ENCODE results near the gene MT1F. TPM values are rescaled to one million over a fixed set of nuclear protein-coding genes. Genes with fewer than 3 reads are reported as not detected.

Gene MT1F
- total RNA-seq, 1 experiment from 2014 or later = 27.3 TPM

- Histone ChIP-seq H2AFZ (ENCODE audit: low read length) (no peak overlapping the region), H3K4me1 (ENCODE audit: insufficient read depth, low read length) (peaks cover 18% of the 10 kb centered on the region; the same call in 1 of the 2 replicates), H3K4me3 (ENCODE audit: low read length) (no peak overlapping the region), H3K9ac (ENCODE audit: low read length) (no peak overlapping the region), H3K36me3 (ENCODE audit: low read depth, low read length) (no peaks in the 10 kb centered on the region), H3K79me2 (ENCODE audit: low read length) (peaks cover 8% of the 10 kb centered on the region; the same call in 1 of the 2 replicates), H3K9me3 (ENCODE audit: low read length) (no peaks in the 10 kb centered on the region), H3K9me2 (replicated peaks; ENCODE audit: low read length) (no peaks in the 10 kb centered on the region), H3K27me3 (ENCODE audit: low read length) (no peaks in the 10 kb centered on the region), H3F3A (ENCODE audit: low read length, unreplicated experiment) (no peaks in the 10 kb centered on the region), H3K27ac (ENCODE audit: low read length) (no peak overlapping the region), H3K4me2 (ENCODE audit: low read length) (no peak overlapping the region), H4K20me1 (ENCODE audit: low read length) (no peaks in the 10 kb centered on the region)
- BruUV-seq (replicated peaks) = no TSS peak
- TF ChIP-seq EZH2 (IDR thresholded peaks at IDR 0.05; ENCODE audit: low read length, unreplicated experiment) (no peak), CTCF (conservative IDR thresholded peaks at IDR 0.05; ENCODE audit: low read depth, low read length) (no peak), EZH2phosphoT487 (IDR thresholded peaks at IDR 0.05; ENCODE audit: borderline replicate concordance, low read length) (no peak)
- intact Hi-C loops (cut with micrococcal nuclease) = no loop called here
- ATAC-seq (no peak), DNase-seq (no peak)
- CTCF ChIA-PET = no interaction called here
- POLR2A ChIA-PET (ENCODE audit: unreplicated experiment) = no interaction called here
These were observed 29.0 kb downstream of the MT1F start for GRCh38 chr16:56686758-56687157.

GRCh38 chr16:56688762-56689161 is 31.0 kb downstream of the MT1F start:
- Histone ChIP-seq H3K9me2 (replicated peaks; ENCODE audit: low read length) (no peaks in the 10 kb centered on the region), H3K27ac (ENCODE audit: low read length) (no peak overlapping the region), H3K27me3 (ENCODE audit: low read length) (no peaks in the 10 kb centered on the region), H3K9me3 (ENCODE audit: low read length) (no peaks in the 10 kb centered on the region), H3K4me2 (ENCODE audit: low read length) (no peak overlapping the region), H3K79me2 (ENCODE audit: low read length) (no peaks in the 10 kb centered on the region), H2AFZ (ENCODE audit: low read length) (no peak overlapping the region), H3F3A (ENCODE audit: low read length, unreplicated experiment) (no peaks in the 10 kb centered on the region), H3K4me3 (ENCODE audit: low read length) (no peak overlapping the region), H3K4me1 (ENCODE audit: insufficient read depth, low read length) (peaks cover 17% of the 10 kb centered on the region), H3K36me3 (ENCODE audit: low read depth, low read length) (no peaks in the 10 kb centered on the region), H3K9ac (ENCODE audit: low read length) (no peak overlapping the region), H4K20me1 (ENCODE audit: low read length) (no peaks in the 10 kb centered on the region)
- ChIA-PET POLR2A (ENCODE audit: unreplicated experiment) (interaction anchor here (0.5 kb wide), 1 partner anchor 13 kb away, joined by 3 read pairs; no protein-coding TSS in a partner anchor), CTCF (interaction anchor here (0.7 kb wide), 1 partner anchor 87 kb away, joined by 3 read pairs; no protein-coding TSS in a partner anchor)
- BruUV-seq (replicated peaks) = no TSS peak
- TF ChIP-seq CTCF (conservative IDR thresholded peaks at IDR 0.05; ENCODE audit: low read depth, low read length) (no peak), EZH2phosphoT487 (IDR thresholded peaks at IDR 0.05; ENCODE audit: borderline replicate concordance, low read length) (no peak), EZH2 (IDR thresholded peaks at IDR 0.05; ENCODE audit: low read length, unreplicated experiment) (no peak)
- intact Hi-C loops (cut with micrococcal nuclease) = no loop called here
- DNase-seq (no peak), ATAC-seq (no peak)

- intact Hi-C loops (cut with micrococcal nuclease) = no loop called here
- Histone ChIP-seq H3K4me2 (ENCODE audit: low read length) (no peak overlapping the region), H4K20me1 (ENCODE audit: low read length) (no peaks in the 10 kb centered on the region), H3K9ac (ENCODE audit: low read length) (no peak overlapping the region), H3K27me3 (ENCODE audit: low read length) (no peaks in the 10 kb centered on the region), H3K4me3 (ENCODE audit: low read length) (no peak overlapping the region), H3K9me3 (ENCODE audit: low read length) (no peaks in the 10 kb centered on the region), H3K79me2 (ENCODE audit: low read length) (no peaks in the 10 kb centered on the region), H3K36me3 (ENCODE audit: low read depth, low read length) (no peaks in the 10 kb centered on the region), H3K4me1 (ENCODE audit: insufficient read depth, low read length) (peaks cover 17% of the 10 kb centered on the region), H3F3A (ENCODE audit: low read length, unreplicated experiment) (no peaks in the 10 kb centered on the region), H3K9me2 (replicated peaks; ENCODE audit: low read length) (no peaks in the 10 kb centered on the region), H3K27ac (ENCODE audit: low read length) (no peak overlapping the region), H2AFZ (ENCODE audit: low read length) (no peak overlapping the region)
- DNase-seq (no peak), ATAC-seq (peak; percentile 63)
- no TSS peak for BruUV-seq (replicated peaks)
- ChIA-PET CTCF (interaction anchor here (0.7 kb wide), 1 partner anchor 88 kb away, joined by 3 read pairs; no protein-coding TSS in a partner anchor), POLR2A (ENCODE audit: unreplicated experiment) (no interaction called here)
- TF ChIP-seq CTCF (conservative IDR thresholded peaks at IDR 0.05; ENCODE audit: low read depth, low read length) = no peak
- TF ChIP-seq EZH2phosphoT487 (IDR thresholded peaks at IDR 0.05; ENCODE audit: borderline replicate concordance, low read length) = no peak
- TF ChIP-seq EZH2 (IDR thresholded peaks at IDR 0.05; ENCODE audit: low read length, unreplicated experiment) = no peak
These were observed 31.4 kb downstream of the MT1F start for GRCh38 chr16:56689171-56689570.
